ENCODE measurements around the gene NOD1. TPM values are rescaled to one million over a fixed set of nuclear protein-coding genes. Genes with fewer than 3 reads are reported as not detected.
"Not testable (repeated sequence)": the region's sequence is repeated elsewhere in the genome, so short reads cannot be mapped to it uniquely, and the experiment has no call there.

NOD1 gene
- total RNA-seq, 1 donor, result 7.5 TPM

DNA sequence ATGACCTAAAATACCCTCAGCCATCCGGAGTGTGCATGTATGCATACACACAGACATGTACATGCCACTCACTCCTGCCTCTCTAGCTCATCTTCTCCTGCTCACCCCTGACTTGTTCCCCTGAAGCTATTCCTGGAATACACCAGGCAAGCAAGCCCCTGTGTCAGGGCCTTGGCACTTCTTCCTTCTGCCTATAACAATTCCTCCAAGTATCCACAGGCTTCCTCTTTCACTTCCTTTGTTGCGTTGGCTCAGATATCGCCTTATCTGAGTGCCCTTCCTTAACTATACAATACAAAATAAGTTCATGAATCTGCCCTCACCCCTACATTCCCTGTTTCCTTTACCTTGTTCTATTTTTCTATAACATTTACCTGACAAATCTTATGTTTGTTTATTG, 88.8 kb downstream of the NOD1 start:
- no peak overlapping the region for H3K4me3 ChIP-seq (ENCODE audit: low read depth, low read length)
- no peak for DNase-seq (ENCODE audit: low read depth)
- TF ChIP-seq, protein P1, sequence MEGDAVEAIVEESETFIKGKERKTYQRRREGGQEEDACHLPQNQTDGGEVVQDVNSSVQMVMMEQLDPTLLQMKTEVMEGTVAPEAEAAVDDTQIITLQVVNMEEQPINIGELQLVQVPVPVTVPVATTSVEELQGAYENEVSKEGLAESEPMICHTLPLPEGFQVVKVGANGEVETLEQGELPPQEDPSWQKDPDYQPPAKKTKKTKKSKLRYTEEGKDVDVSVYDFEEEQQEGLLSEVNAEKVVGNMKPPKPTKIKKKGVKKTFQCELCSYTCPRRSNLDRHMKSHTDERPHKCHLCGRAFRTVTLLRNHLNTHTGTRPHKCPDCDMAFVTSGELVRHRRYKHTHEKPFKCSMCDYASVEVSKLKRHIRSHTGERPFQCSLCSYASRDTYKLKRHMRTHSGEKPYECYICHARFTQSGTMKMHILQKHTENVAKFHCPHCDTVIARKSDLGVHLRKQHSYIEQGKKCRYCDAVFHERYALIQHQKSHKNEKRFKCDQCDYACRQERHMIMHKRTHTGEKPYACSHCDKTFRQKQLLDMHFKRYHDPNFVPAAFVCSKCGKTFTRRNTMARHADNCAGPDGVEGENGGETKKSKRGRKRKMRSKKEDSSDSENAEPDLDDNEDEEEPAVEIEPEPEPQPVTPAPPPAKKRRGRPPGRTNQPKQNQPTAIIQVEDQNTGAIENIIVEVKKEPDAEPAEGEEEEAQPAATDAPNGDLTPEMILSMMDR (IDR thresholded peaks at IDR 0.05; ENCODE audit: insufficient read depth, low read length), result no peak

DNA sequence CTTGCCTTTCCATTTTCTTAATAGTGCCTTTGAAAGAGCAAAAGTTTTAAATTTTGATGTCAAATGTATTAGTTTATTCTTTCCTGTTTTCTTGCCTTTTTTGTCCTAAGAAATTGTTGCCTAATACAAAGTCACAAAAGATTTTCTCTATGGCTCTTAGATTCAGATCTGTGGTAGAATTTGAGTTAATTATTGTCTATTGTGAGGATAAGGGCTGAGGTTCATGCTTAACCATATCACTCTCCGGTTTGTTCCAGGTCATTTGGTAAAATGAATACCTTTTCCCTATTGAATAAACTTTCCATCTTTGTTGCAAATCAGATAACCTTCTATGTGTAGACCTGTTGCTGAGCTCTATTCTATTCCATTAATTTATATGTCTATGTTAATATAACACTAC, 96.0 kb downstream of the NOD1 start:
- no peak for DNase-seq (ENCODE audit: low read depth)
- TF ChIP-seq, protein P1 (IDR thresholded peaks at IDR 0.05; ENCODE audit: insufficient read depth, low read length), result no peak
- H3K4me3 ChIP-seq (ENCODE audit: low read depth, low read length), result no peak overlapping the region

DNA sequence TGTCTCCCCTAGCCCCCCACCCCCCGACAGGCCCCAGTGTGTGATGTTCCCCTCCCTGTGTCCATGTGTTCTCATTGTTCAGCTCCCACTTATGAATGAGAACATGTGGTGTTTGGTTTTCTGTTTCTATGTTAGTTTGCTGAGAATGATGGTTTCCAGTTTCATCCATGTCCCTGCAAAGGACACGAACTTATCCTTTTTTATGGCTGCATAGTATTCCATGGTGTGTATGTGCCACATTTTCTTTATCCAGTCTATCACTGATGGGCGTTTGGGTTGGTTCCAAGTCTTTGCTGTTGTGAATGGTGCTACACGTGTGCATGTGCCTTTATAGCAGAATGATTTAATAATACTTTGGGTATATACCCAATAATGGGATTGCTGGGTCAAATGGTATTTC, 97.8 kb downstream of the NOD1 start:
- H3K4me3 ChIP-seq (ENCODE audit: low read depth, low read length); DNase-seq (ENCODE audit: low read depth): not testable (repeated sequence)

DNA sequence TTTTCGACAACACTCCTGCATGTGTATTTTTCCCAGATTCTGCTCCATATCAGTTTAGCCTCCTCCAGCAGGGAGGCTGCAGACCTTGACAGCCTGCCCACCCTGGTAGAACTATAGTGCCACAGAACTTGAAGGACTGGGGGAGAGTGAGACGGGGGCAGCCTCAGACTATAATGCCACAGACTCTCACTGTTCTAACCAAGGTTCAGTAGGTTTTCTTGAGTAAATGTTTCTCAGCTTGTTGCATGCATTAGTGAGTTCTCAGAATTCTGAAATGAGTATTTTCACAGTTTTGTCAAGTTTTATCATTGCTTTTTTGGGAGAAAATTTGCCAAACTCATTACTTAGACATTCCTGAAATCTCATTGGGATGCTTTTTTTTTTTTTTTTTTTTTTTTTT, 98.3 kb downstream of the NOD1 start:
- no peak overlapping the region for H3K4me3 ChIP-seq (ENCODE audit: low read depth, low read length)
- TF ChIP-seq, protein P1 (IDR thresholded peaks at IDR 0.05; ENCODE audit: insufficient read depth, low read length), result no peak
- no peak for DNase-seq (ENCODE audit: low read depth)

DNA sequence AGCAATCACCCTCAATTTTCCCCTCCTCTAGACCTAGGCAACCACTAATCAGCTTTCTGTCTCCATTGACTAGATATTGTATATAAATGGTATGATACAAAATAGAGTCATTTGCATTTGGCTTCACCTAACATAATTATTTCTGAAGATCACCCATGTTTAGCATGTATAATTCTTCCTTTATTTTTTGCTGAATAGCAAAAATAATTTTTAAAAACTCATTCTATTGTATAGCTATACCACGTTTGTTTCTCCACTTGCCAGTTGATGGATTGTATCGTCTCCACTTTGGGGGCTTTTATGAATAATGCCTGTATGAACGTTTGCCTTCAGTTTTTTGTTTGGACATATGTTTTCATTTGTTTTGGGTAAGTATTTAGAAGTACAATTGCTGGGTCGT, 98.8 kb downstream of the NOD1 start:
- no peak overlapping the region for H3K4me3 ChIP-seq (ENCODE audit: low read depth, low read length)
- DNase-seq (ENCODE audit: low read depth), result no peak
- TF ChIP-seq, protein P1 (IDR thresholded peaks at IDR 0.05; ENCODE audit: insufficient read depth, low read length), result no peak

DNA sequence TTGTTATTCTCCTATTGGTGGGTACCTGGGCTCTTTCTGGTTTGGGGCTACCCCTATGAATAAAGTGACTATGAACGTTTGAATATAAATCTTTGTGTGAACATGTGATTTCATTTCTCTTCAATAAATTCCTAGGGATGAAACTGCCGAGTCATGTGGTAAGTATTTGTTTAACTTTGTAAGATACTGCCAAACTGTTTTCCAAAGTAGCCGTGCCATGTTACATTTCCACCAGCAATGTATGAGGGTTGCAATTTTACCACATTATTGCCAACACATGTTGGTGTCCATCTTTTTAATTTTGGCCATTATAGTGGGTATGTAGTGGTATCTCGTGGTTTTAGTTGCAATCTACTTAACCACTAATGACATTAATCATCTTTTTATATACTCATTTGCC, 99.5 kb downstream of the NOD1 start:
- no peak overlapping the region for H3K4me3 ChIP-seq (ENCODE audit: low read depth, low read length)
- peak; percentile 29 for DNase-seq (ENCODE audit: low read depth)
- TF ChIP-seq, protein P1 (IDR thresholded peaks at IDR 0.05; ENCODE audit: insufficient read depth, low read length), result no peak

DNA sequence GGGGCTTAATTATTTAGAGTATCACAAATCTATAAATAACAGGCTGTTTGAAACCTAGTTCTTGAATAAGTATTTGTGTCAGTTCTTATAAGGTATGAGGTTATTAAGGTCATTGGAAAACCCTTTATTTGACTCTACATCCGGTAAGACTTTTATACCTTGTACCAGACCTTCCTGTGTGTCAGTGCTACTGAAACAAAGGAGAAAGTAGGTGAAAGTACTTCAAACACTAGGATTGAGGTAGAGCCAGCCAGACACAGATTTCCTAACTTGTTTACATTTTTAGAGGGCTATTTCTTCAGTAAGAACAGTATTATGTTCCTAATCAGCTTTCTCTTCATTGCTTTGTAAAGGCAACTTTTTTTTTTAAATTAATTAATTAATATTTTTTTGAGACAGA, 100.3 kb downstream of the NOD1 start:
- DNase-seq (ENCODE audit: low read depth), result no peak
- no peak overlapping the region for H3K4me3 ChIP-seq (ENCODE audit: low read depth, low read length)
- TF ChIP-seq, protein P1 (IDR thresholded peaks at IDR 0.05; ENCODE audit: insufficient read depth, low read length), result no peak

Other genes with a start within 250 kb of the NOD1 start
- gene ZNRF2, start 194.2 kb downstream of the NOD1 start, total RNA-seq (ENCODE audit: low replicate concordance), result 5.8 and 8.2 TPM in 2 replicates
- 27.3 and 47.8 TPM in 2 replicates for gene GGCT, start 26.0 kb upstream of the NOD1 start, total RNA-seq (ENCODE audit: low replicate concordance)
- gene GARS1, start 116.1 kb upstream of the NOD1 start, total RNA-seq (ENCODE audit: low replicate concordance), result 298 and 452 TPM in 2 replicates
- gene CRHR2, start 203.7 kb upstream of the NOD1 start, total RNA-seq (ENCODE audit: low replicate concordance), result not detected in 2 replicates

Measured in fibroblast of the aortic adventitia (primary cell).